Endothelial cell of umbilical vein (primary cell): ENCODE data around the gene CHD5. TPM values are rescaled to one million over a fixed set of nuclear protein-coding genes. Genes with fewer than 3 reads are reported as not detected.

Source experiments
- BruUV-seq: library from RNA; stranded (reverse); fragments of 400-500 nt; replicated peaks from 2 replicates; lab custom pipeline; 2021; lab: Mats Ljungman, UMichigan
- CTCF ChIA-PET: fragments of 300-600, 350-600 bp; sonication (Branson Sonifier 250); formaldehyde crosslinking; loops from one replicate; lab custom pipeline; 2021; ENCODE audit warnings: antibody characterized with exemption, inconsistent platforms; lab: Charles Lee
- POLR2A ChIA-PET: fragments of 300-600, 350-600 bp; sonication (Branson Sonifier 250); formaldehyde crosslinking; loops from one replicate; lab custom pipeline; 2021; ENCODE audit warnings: antibody characterized with exemption, inconsistent platforms; lab: Charles Lee
- DNase-seq: peaks from one replicate; pipeline ENCODE4 v3.0.0-alpha.2; 2011; ENCODE audit warnings: low read depth, low spot score
- FAIRE-seq: peaks from 2 replicates; lab custom pipeline; 2011; peaks lifted over from hg19 to GRCh38; lab: Jason Lieb, UNC
- H2AFZ ChIP-seq: 2 replicates; pipeline ENCODE4 v1.6.0; 2012; ENCODE audit warnings: low read depth, low read length, control low read depth, inconsistent platforms
- H3K27ac ChIP-seq: 2 replicates; pipeline ENCODE4 v1.5.1; 2011; ENCODE audit warnings: low read depth, mild to moderate bottlenecking, control low read depth, low read length, moderate library complexity; ENCODE audit not compliant: insufficient read depth
- H3K27me3 ChIP-seq, 2 experiments: 2 replicates each; pipeline versions ENCODE4 v1.6.0 to v1.6.1; 2011; ENCODE audit warnings: low read length in 2 of 2, mixed read lengths in 1 of 2; ENCODE audit not compliant: control insufficient read depth in 2 of 2, insufficient read depth in 2 of 2
- H3K36me3 ChIP-seq, 2 experiments: 2 replicates in 1 of 2; 3 replicates in 1 of 2; pipeline ENCODE4 v1.5.1; 2011; ENCODE audit warnings: low read length in 2 of 2, mild to moderate bottlenecking in 1 of 2, moderate library complexity in 1 of 2; ENCODE audit not compliant: control insufficient read depth in 2 of 2, insufficient read depth in 2 of 2; ENCODE audit errors: extremely low read depth in 1 of 2
- H3K4me1 ChIP-seq: 3 replicates; pipeline ENCODE4 v1.5.1; 2011; ENCODE audit warnings: mild to moderate bottlenecking, low read length; ENCODE audit not compliant: control insufficient read depth, insufficient read depth; ENCODE audit errors: extremely low read depth
- H3K4me2 ChIP-seq: 2 replicates; pipeline ENCODE4 v1.6.1; 2011; ENCODE audit warnings: low read length, control low read depth, mixed read lengths; ENCODE audit not compliant: insufficient read depth
- H3K4me3 ChIP-seq, 3 experiments: fragments of 200-600 bp in 1 of 3; sonication (generic), shearing (Covaris generic) in 1 of 3; replicated peaks in 1 of 3; 2 replicates each; pipeline ENCODE4 v1.5.1; 2011 to 2016; ENCODE audit warnings: control low read depth in 3 of 3, low read length in 3 of 3, mild to moderate bottlenecking in 2 of 3, inconsistent platforms in 1 of 3, low read depth in 1 of 3, moderate library complexity in 1 of 3; ENCODE audit not compliant: insufficient read depth in 1 of 3
- H3K79me2 ChIP-seq: 2 replicates; pipeline ENCODE4 v1.6.0; 2012; ENCODE audit warnings: low read length, inconsistent platforms; ENCODE audit not compliant: control insufficient read depth, insufficient read depth
- H3K9ac ChIP-seq: replicated peaks from 2 replicates; pipeline ENCODE3; 2011; ENCODE audit warnings: low read length, control low read depth; ENCODE audit not compliant: insufficient read depth; ENCODE audit errors: extremely low read depth
- H3K9me1 ChIP-seq: replicated peaks from 3 replicates; pipeline ENCODE4 v1.6.0; 2011; ENCODE audit warnings: mild to moderate bottlenecking, low read length; ENCODE audit not compliant: control insufficient read depth, insufficient read depth; ENCODE audit errors: extremely low read depth
- H3K9me3 ChIP-seq: replicated peaks from 2 replicates; pipeline ENCODE4 v1.5.1; 2012; ENCODE audit warnings: low read length, inconsistent platforms; ENCODE audit not compliant: control insufficient read depth, insufficient read depth
- H4K20me1 ChIP-seq: replicated peaks from 2 replicates; pipeline ENCODE3; 2011; ENCODE audit warnings: mild to moderate bottlenecking, low read length; ENCODE audit not compliant: control insufficient read depth, insufficient read depth; ENCODE audit errors: extremely low read depth
- EZH2 ChIP-seq: IDR thresholded peaks from 2 replicates; pipeline ENCODE4 v1.6.1; 2012; ENCODE audit warnings: borderline replicate concordance, low read depth, mild to moderate bottlenecking, moderate library complexity, low read length, inconsistent platforms; ENCODE audit not compliant: severe bottlenecking
- FOS ChIP-seq: IDR thresholded peaks from 2 replicates; pipeline ENCODE4 v1.6.1; 2011; ENCODE audit warnings: mild to moderate bottlenecking, low read length, moderate library complexity, borderline replicate concordance; ENCODE audit not compliant: insufficient read depth
- GATA2 ChIP-seq: IDR thresholded peaks from 2 replicates; pipeline ENCODE4 v1.7.0; 2011; ENCODE audit warnings: low read depth, mild to moderate bottlenecking, moderate library complexity, mixed read lengths, low read length; ENCODE audit not compliant: insufficient read length, insufficient read depth
- JUN ChIP-seq: IDR thresholded peaks from 2 replicates; pipeline ENCODE4 v1.6.1; 2011; ENCODE audit warnings: borderline replicate concordance, low read depth; ENCODE audit not compliant: insufficient read length, insufficient read depth
- MYC ChIP-seq: IDR thresholded peaks from one replicate; pipeline ENCODE4 v1.6.1; 2011; ENCODE audit warnings: mild to moderate bottlenecking, low read depth, low read length
- POLR2A ChIP-seq: IDR thresholded peaks from 2 replicates; pipeline ENCODE4 v1.6.1; 2012; ENCODE audit warnings: low read depth, mild to moderate bottlenecking, control low read depth, low read length
- POLR2AphosphoS5 ChIP-seq: IDR thresholded peaks from 2 replicates; pipeline ENCODE4 v1.6.1; 2012; ENCODE audit warnings: low read depth, mild to moderate bottlenecking, control low read depth, low read length, moderate library complexity; ENCODE audit not compliant: insufficient read depth
- dilution Hi-C: fragments of 300-500 bp; cut with MboI; formaldehyde crosslinking; loops from one replicate; pipeline ENCODE4 v1.15.0; 2019; ENCODE audit warnings: low sequenced_read_pairs; ENCODE audit not compliant: extremely low pct_ligation_motif_present
- intact Hi-C: fragments of 100-400 bp; cut with micrococcal nuclease; formaldehyde crosslinking; loops from one replicate; pipeline ENCODE4 v1.10.0; 2022
- polyA plus RNA-seq, 4 experiments: library from polyadenylated mRNA; depleted of rRNA in 3 of 4; stranded (reverse) in 3 of 4; unstranded in 1 of 4; fragments of >200 nt; gene quantifications; 2 replicates each; pipeline versions ENCODE4 v1.2.1 to v1.2.3, GENCODE V29; 2011 to 2012; ENCODE audit warnings: missing spikeins in 1 of 4
- total RNA-seq: library from RNA; stranded (reverse); gene quantifications from 2 replicates; pipeline ENCODE4 v1.2.3, GENCODE V29; 2021
- TF ChIP-seq, protein P1 (sequence below), 2 donors: IDR thresholded peaks; 1 replicate in 1 of 2; 2 replicates in 1 of 2; pipeline ENCODE4 v1.5.1; 2011; ENCODE audit warnings: low read length in 2 of 2, mild to moderate bottlenecking in 2 of 2, moderate library complexity in 2 of 2, control low read depth in 1 of 2, inconsistent platforms in 1 of 2, low read depth in 1 of 2; ENCODE audit not compliant: insufficient read depth in 1 of 2; ENCODE audit errors: extremely low read depth in 1 of 2
- TF ChIP-seq, protein P2 (sequence below): IDR thresholded peaks from 2 replicates; pipeline ENCODE4 v1.6.1; 2011; ENCODE audit not compliant: insufficient read depth, insufficient read length

CHD5 gene
- total and polyA plus RNA-seq, 2 donors (not counting 3 experiments of a cell fraction or from before 2014, with no cell fraction given), result 0.04 to 0.11 TPM

DNA sequence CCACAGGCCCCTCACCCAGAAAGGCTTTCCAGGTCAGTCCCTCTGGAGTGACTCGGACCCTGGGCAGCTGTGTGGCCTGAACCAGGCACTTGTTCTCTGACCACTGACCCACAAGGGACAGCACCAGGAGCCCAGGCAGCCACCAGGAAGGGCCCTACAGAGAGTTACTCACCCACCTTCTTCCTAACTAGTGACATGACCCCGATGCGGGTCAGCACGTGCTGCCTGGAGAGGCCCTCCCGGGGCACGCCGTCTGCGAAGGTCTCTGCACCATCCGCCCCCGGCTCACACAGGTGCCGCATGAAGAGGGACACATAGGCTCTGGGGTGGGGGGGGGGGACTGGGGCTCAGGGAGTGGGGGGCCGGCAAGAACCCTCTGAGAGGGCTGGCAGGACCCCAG lies 55.8 kb downstream of the CHD5 start:
- H3K27ac ChIP-seq, result no peak overlapping the region
- H3K79me2 ChIP-seq, result no peaks in the 10 kb centered on the region
- dilution Hi-C loops, result no loop called here
- TF ChIP-seq JUN, result no peak
- no TSS peak for BruUV-seq
- no peak overlapping the region for H3K4me2 ChIP-seq
- no peaks in the 10 kb centered on the region for H3K36me3 ChIP-seq
- H4K20me1 ChIP-seq, result no peaks in the 10 kb centered on the region
- H3K9me1 ChIP-seq, result no peaks in the 10 kb centered on the region
- POLR2A ChIA-PET, result no interaction called here
- no peaks in the 10 kb centered on the region for H3K4me1 ChIP-seq
- no peak overlapping the region for H3K4me3 ChIP-seq
- no peak overlapping the region for H2AFZ ChIP-seq
- CTCF ChIA-PET, result no interaction called here
- no peak for DNase-seq
- no peaks in the 10 kb centered on the region for H3K9me3 ChIP-seq
- H3K27me3 ChIP-seq, result no peaks in the 10 kb centered on the region
- H3K9ac ChIP-seq, result no peak overlapping the region
- FAIRE-seq, result no peak
- intact Hi-C loops, result no loop called here

GRCh38 chr1:6123816-6124215 lies 56.3 kb downstream of the CHD5 start:
- CTCF ChIA-PET, result no interaction called here
- H3K9me1 ChIP-seq, result no peaks in the 10 kb centered on the region
- no peak overlapping the region for H3K4me3 ChIP-seq
- BruUV-seq, result no TSS peak
- no peak overlapping the region for H3K4me2 ChIP-seq
- no peaks in the 10 kb centered on the region for H3K36me3 ChIP-seq
- TF ChIP-seq JUN (no peak), MYC (no peak), POLR2AphosphoS5 (no peak), FOS (no peak), POLR2A (no peak), GATA2 (no peak), EZH2 (no peak)
- TF ChIP-seq, protein P1, sequence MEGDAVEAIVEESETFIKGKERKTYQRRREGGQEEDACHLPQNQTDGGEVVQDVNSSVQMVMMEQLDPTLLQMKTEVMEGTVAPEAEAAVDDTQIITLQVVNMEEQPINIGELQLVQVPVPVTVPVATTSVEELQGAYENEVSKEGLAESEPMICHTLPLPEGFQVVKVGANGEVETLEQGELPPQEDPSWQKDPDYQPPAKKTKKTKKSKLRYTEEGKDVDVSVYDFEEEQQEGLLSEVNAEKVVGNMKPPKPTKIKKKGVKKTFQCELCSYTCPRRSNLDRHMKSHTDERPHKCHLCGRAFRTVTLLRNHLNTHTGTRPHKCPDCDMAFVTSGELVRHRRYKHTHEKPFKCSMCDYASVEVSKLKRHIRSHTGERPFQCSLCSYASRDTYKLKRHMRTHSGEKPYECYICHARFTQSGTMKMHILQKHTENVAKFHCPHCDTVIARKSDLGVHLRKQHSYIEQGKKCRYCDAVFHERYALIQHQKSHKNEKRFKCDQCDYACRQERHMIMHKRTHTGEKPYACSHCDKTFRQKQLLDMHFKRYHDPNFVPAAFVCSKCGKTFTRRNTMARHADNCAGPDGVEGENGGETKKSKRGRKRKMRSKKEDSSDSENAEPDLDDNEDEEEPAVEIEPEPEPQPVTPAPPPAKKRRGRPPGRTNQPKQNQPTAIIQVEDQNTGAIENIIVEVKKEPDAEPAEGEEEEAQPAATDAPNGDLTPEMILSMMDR (IDR thresholded peaks at IDR 0.05; ENCODE audit: extremely low read depth in 1 of 2, insufficient read depth in 1 of 2, low read depth in 1 of 2, low read length in 2 of 2), result no peak
- TF ChIP-seq, protein P2, sequence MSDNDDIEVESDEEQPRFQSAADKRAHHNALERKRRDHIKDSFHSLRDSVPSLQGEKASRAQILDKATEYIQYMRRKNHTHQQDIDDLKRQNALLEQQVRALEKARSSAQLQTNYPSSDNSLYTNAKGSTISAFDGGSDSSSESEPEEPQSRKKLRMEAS, result no peak
- no peak for FAIRE-seq
- H3K79me2 ChIP-seq, result no peaks in the 10 kb centered on the region
- no peak for DNase-seq
- H2AFZ ChIP-seq, result no peak overlapping the region
- intact Hi-C loops, result no loop called here
- POLR2A ChIA-PET, result no interaction called here
- H3K27me3 ChIP-seq, result no peaks in the 10 kb centered on the region
- H3K4me1 ChIP-seq, result no peaks in the 10 kb centered on the region
- no peak overlapping the region for H3K9ac ChIP-seq
- H4K20me1 ChIP-seq, result no peaks in the 10 kb centered on the region
- dilution Hi-C loops, result no loop called here
- no peaks in the 10 kb centered on the region for H3K9me3 ChIP-seq
- H3K27ac ChIP-seq, result no peak overlapping the region
